Ovary (tissue), 9 donors: ENCODE results near the gene HS6ST3. TPM values are rescaled to one million over a fixed set of nuclear protein-coding genes. Genes with fewer than 3 reads are reported as not detected.

Source experiments
- DNase-seq, 5 donors: peaks; one replicate each; pipeline ENCODE4 v3.0.0-alpha.2; 2019 to 2020
- H3K27ac ChIP-seq, 2 donors: fragments of 200-600 bp; one replicate each; pipeline versions ENCODE4 v1.5.1 to v1.8.0; 2019 to 2022
- H3K27me3 ChIP-seq: fragments of 200-600 bp; one replicate; pipeline ENCODE4 v1.8.0; 2022
- H3K36me3 ChIP-seq: fragments of 200-600 bp; sonication (generic); one replicate; pipeline ENCODE4 v1.5.1; 2019
- H3K4me1 ChIP-seq: one replicate; pipeline ENCODE4 v1.8.1; 2013; ENCODE audit warnings: mild to moderate bottlenecking, moderate library complexity; ENCODE audit not compliant: insufficient read depth
- H3K4me3 ChIP-seq: fragments of 200-600 bp; sonication (generic); one replicate; pipeline ENCODE4 v1.5.1; 2017
- H3K9me3 ChIP-seq, 2 donors: fragments of 200-600 bp in 1 of 2; sonication (generic) in 1 of 2; one replicate each; pipeline versions ENCODE4 v1.5.1 to v1.8.1; 2013 to 2019; ENCODE audit warnings: mild to moderate bottlenecking in 1 of 2, moderate library complexity in 1 of 2
- CTCF ChIP-seq, 3 donors: fragments of 450-650 bp in 2 of 3; fragments of 200-600 bp in 1 of 3; IDR thresholded peaks; one replicate each; pipeline versions ENCODE4 v1.5.1 to v1.8.0; 2016 to 2022; ENCODE audit warnings: antibody characterized with exemption in 3 of 3, mild to moderate bottlenecking in 1 of 3
- EP300 ChIP-seq: sonication (generic); formaldehyde crosslinking; IDR thresholded peaks from one replicate; pipeline ENCODE4 v1.6.1; 2017; ENCODE audit warnings: antibody characterized with exemption
- POLR2A ChIP-seq: fragments of 450-650 bp; IDR thresholded peaks from one replicate; pipeline ENCODE4 v1.6.1; 2017; ENCODE audit warnings: antibody characterized with exemption, mild to moderate bottlenecking, moderate library complexity
- WGBS, 3 donors: extraction: QIAGEN DNeasy Blood & Tissue Kit in 1 of 3; methylation state at CpG; one replicate each; pipeline versions ENCODE4 v1.1.5 to v1.1.7; 2013 to 2017; 5-methylcytosine and 5-hydroxymethylcytosine counted together
- intact Hi-C, 4 donors: fragments of 100-400 bp; cut with DNase I; formaldehyde crosslinking; loops; one replicate each; pipeline versions ENCODE4 v1.11.0 to v1.15.1; 2022 to 2023
- polyA plus RNA-seq, 2 donors: library from polyadenylated mRNA; stranded (reverse); fragments of 200-250 nt in 1 of 2; fragments of 350-450 nt in 1 of 2; fragmentation: Illumina TruSeq in 1 of 2; extraction: RNeasy Lipid Tissue Mini Kit (QIAGEN cat#74804) in 1 of 2; gene quantifications; one replicate each; pipeline ENCODE4 v1.2.3, GENCODE V29; 2013 to 2014
- total RNA-seq, 7 donors: library from RNA; depleted of rRNA in 2 of 7; stranded (reverse); fragments of >200 nt in 2 of 7; fragmentation: NEBNext Ultra II Directional in 3 of 7; extraction: Animal tissue kit (Norgen Biotek cat#: 25700) in 3 of 7; gene quantifications; one replicate each; pipeline versions ENCODE4 v1.1.0 to v1.2.4, GENCODE V29; 2016 to 2023
- donor health status: DM: no; HTN: no; CAD: no; lungs with moderate emphysema.
- donor health status: DM: no; HTN: no; CAD: no.
- donor health status: Bipolar disorder and iron deficiency.
- donor health status: DM: yes; HTN: yes; CAD: no.
- donor health status: DM: no; HTN: no; CAD: no.
- donor health status: DM: yes; HTN: yes; CAD: no.

Gene HS6ST3
- total and polyA plus RNA-seq, 9 donors: 0.05 to 0.46 (median 0.19) TPM; not detected in 3

- Histone ChIP-seq H3K27me3 (no peaks in the 10 kb centered on the region), H3K27ac (no peak overlapping the region), H3K4me3 (no peak overlapping the region), H3K4me1 (no peaks in the 10 kb centered on the region), H3K9me3 (no peaks in the 10 kb centered on the region), H3K36me3 (no peaks in the 10 kb centered on the region)
- DNase-seq: no peak
- TF ChIP-seq POLR2A (no peak), CTCF (IDR thresholded peaks at IDR 0.05) (no peak), EP300 (no peak)
- WGBS, 3 donors: 50 to 73% (median 57%) methylated on average over 10 of the region's 10 CpGs
- intact Hi-C loops: no loop called here
Measured at GRCh38 chr13:96473526-96474180, 383.7 kb downstream of the HS6ST3 start.

- Histone ChIP-seq H3K4me3 (no peak overlapping the region), H3K27me3 (no peaks in the 10 kb centered on the region), H3K36me3 (no peaks in the 10 kb centered on the region), H3K9me3 (no peaks in the 10 kb centered on the region), H3K27ac (no peak overlapping the region), H3K4me1 (no peaks in the 10 kb centered on the region)
- DNase-seq: no peak
- TF ChIP-seq CTCF (IDR thresholded peaks at IDR 0.05) (no peak), POLR2A (no peak), EP300 (no peak)
- 78 to 85% (median 79%) methylated on average over 7 of the region's 7 CpGs for WGBS, 3 donors
- intact Hi-C loops: no loop called here
Measured at GRCh38 chr13:96474181-96474557, 384.3 kb downstream of the HS6ST3 start.

- WGBS, 3 donors: 44 to 62% (median 55%) methylated on average over 4 of the region's 4 CpGs
- no peak for DNase-seq
Measured at GRCh38 chr13:96475103-96475502, 385.2 kb downstream of the HS6ST3 start.

GRCh38 chr13:96481482-96481881 lies 391.6 kb downstream of the HS6ST3 start:
- no peaks in the 10 kb centered on the region for H3K36me3 ChIP-seq
- DNase-seq: no peak
- no peak for TF ChIP-seq CTCF (IDR thresholded peaks at IDR 0.05)
- TF ChIP-seq POLR2A: no peak
- no peak for TF ChIP-seq EP300
- 46 to 57% (median 52%) methylated on average over 6 of the region's 6 CpGs for WGBS, 3 donors
- no peaks in the 10 kb centered on the region for H3K9me3 ChIP-seq
- no peak overlapping the region for H3K27ac ChIP-seq
- H3K27me3 ChIP-seq: no peaks in the 10 kb centered on the region
- intact Hi-C loops: no loop called here
- no peak overlapping the region for H3K4me3 ChIP-seq
- H3K4me1 ChIP-seq: no peaks in the 10 kb centered on the region

More at GRCh38 chr13:96475103-96475502, 385.2 kb downstream of the HS6ST3 start:
- H3K27ac ChIP-seq: no peak overlapping the region
- no peaks in the 10 kb centered on the region for H3K36me3 ChIP-seq
- H3K9me3 ChIP-seq: no peaks in the 10 kb centered on the region
- H3K4me1 ChIP-seq: no peaks in the 10 kb centered on the region
- intact Hi-C loops: no loop called here
- H3K27me3 ChIP-seq: no peaks in the 10 kb centered on the region
- no peak overlapping the region for H3K4me3 ChIP-seq
- no peak for TF ChIP-seq CTCF (IDR thresholded peaks at IDR 0.05)
- TF ChIP-seq POLR2A: no peak
- TF ChIP-seq EP300: no peak
